ENCODE measurements around the gene USH2A.

The USH2A gene

GRCh38 chr1:215780139-215780538 is 643.1 kb downstream of the USH2A start:
- no peak for DNase-seq (ENCODE audit: low spot score)
- H3K36me3 Mint-ChIP-seq (ENCODE audit: low read depth) = no peaks in the 10 kb centered on the region
- H3K9me3 Mint-ChIP-seq = no peaks in the 10 kb centered on the region
- H3K27ac Mint-ChIP-seq = no peak overlapping the region
- no peaks in the 10 kb centered on the region for H3K4me1 Mint-ChIP-seq (ENCODE audit: low read depth)
- no peaks in the 10 kb centered on the region for H3K27me3 Mint-ChIP-seq (ENCODE audit: low read depth)
- H3K4me3 Mint-ChIP-seq = no peak overlapping the region

- Mint-ChIP-seq H3K27ac (no peak overlapping the region), H3K4me3 (no peak overlapping the region), H3K36me3 (ENCODE audit: low read depth) (no peaks in the 10 kb centered on the region), H3K9me3 (no peaks in the 10 kb centered on the region), H3K27me3 (ENCODE audit: low read depth) (no peaks in the 10 kb centered on the region), H3K4me1 (ENCODE audit: low read depth) (no peaks in the 10 kb centered on the region)
- no peak for DNase-seq (ENCODE audit: low spot score)
Measured at GRCh38 chr1:215779729-215780128, 643.5 kb downstream of the USH2A start.

DNA sequence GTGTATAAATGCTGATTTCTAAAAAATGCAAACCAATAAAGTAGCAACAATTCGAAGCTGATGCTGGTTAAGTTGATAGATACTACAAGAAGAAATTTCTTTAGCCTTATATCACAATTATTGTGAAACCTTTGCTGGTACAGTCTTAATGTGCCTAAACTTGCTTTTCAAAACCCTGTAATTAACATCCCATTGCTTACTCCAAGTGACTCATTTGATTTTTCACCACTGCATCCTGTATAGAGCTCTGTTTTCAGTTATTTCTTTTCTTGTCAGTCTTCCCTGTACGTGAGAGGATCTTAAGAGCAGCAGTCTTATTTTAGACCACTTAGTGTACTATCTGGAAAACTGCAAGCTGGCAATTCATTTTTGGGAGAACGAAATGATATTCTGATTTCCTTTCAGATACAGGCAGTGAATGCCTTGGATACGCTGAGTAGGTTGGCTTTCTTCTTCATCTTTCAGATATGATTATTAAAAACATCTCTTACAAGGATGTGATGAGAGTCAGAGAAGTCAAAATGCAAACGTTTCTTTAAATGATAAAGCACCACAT is 645.8 kb downstream of the USH2A start:
- Mint-ChIP-seq H3K4me1 (ENCODE audit: low read depth) (no peaks in the 10 kb centered on the region), H3K27ac (no peak overlapping the region), H3K9me3 (no peaks in the 10 kb centered on the region), H3K36me3 (ENCODE audit: low read depth) (no peaks in the 10 kb centered on the region), H3K27me3 (ENCODE audit: low read depth) (no peaks in the 10 kb centered on the region), H3K4me3 (no peak overlapping the region)
- DNase-seq (ENCODE audit: low spot score) = no peak

- H3K36me3 Mint-ChIP-seq (ENCODE audit: low read depth) = no peaks in the 10 kb centered on the region
- no peaks in the 10 kb centered on the region for H3K27me3 Mint-ChIP-seq (ENCODE audit: low read depth)
- no peak overlapping the region for H3K4me3 Mint-ChIP-seq
- no peak overlapping the region for H3K27ac Mint-ChIP-seq
- DNase-seq (ENCODE audit: low spot score) = no peak
- no peaks in the 10 kb centered on the region for H3K9me3 Mint-ChIP-seq
- no peaks in the 10 kb centered on the region for H3K4me1 Mint-ChIP-seq (ENCODE audit: low read depth)
Measured at GRCh38 chr1:215776336-215776735, 646.9 kb downstream of the USH2A start.

- H3K27ac Mint-ChIP-seq = no peak overlapping the region
- no peaks in the 10 kb centered on the region for H3K27me3 Mint-ChIP-seq (ENCODE audit: low read depth)
- H3K4me1 Mint-ChIP-seq (ENCODE audit: low read depth) = no peaks in the 10 kb centered on the region
- H3K4me3 Mint-ChIP-seq = no peak overlapping the region
- DNase-seq (ENCODE audit: low spot score) = no peak
- H3K9me3 Mint-ChIP-seq = peaks cover 10% of the 10 kb centered on the region
- no peaks in the 10 kb centered on the region for H3K36me3 Mint-ChIP-seq (ENCODE audit: low read depth)
Measured at GRCh38 chr1:215772151-215772550, 651.1 kb downstream of the USH2A start.

- no peak overlapping the region for H3K4me3 Mint-ChIP-seq
- no peaks in the 10 kb centered on the region for H3K4me1 Mint-ChIP-seq (ENCODE audit: low read depth)
- no peaks in the 10 kb centered on the region for H3K36me3 Mint-ChIP-seq (ENCODE audit: low read depth)
- no peaks in the 10 kb centered on the region for H3K27me3 Mint-ChIP-seq (ENCODE audit: low read depth)
- peaks cover 10% of the 10 kb centered on the region for H3K9me3 Mint-ChIP-seq
- H3K27ac Mint-ChIP-seq = no peak overlapping the region
- DNase-seq (ENCODE audit: low spot score) = no peak
Measured at GRCh38 chr1:215768303-215768702, 654.9 kb downstream of the USH2A start.

- Mint-ChIP-seq H3K36me3 (ENCODE audit: low read depth) (no peaks in the 10 kb centered on the region), H3K9me3 (peaks cover 10% of the 10 kb centered on the region), H3K4me1 (ENCODE audit: low read depth) (no peaks in the 10 kb centered on the region), H3K4me3 (no peak overlapping the region), H3K27me3 (ENCODE audit: low read depth) (no peaks in the 10 kb centered on the region), H3K27ac (no peak overlapping the region)
- DNase-seq (ENCODE audit: low spot score) = no peak
Measured at GRCh38 chr1:215767761-215768160, 655.5 kb downstream of the USH2A start.

- Mint-ChIP-seq H3K4me3 (no peak overlapping the region), H3K27me3 (ENCODE audit: low read depth) (no peaks in the 10 kb centered on the region), H3K4me1 (ENCODE audit: low read depth) (no peaks in the 10 kb centered on the region), H3K9me3 (peaks cover 10% of the 10 kb centered on the region), H3K27ac (no peak overlapping the region), H3K36me3 (ENCODE audit: low read depth) (no peaks in the 10 kb centered on the region)
- no peak for DNase-seq (ENCODE audit: low spot score)
Measured at GRCh38 chr1:215766521-215766920, 656.7 kb downstream of the USH2A start.

DNA sequence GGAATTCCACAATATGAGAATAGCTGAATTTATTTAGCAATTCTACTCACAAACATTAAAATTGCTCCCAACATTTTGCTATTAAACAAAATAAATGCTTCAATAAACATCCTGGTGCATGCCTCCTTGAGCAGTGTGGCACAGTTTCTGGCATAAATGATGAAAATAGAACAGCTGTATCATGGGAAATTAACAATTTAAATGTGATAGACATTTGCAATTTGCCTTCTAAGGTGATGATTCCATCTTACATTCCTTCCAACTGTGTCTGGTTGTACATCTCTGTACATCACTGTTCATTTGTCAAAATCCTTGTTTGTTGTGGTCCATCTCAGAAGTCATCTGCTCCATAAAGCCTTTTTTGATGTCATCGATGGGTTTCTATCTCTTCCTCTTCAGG is 657.4 kb downstream of the USH2A start:
- H3K27me3 Mint-ChIP-seq (ENCODE audit: low read depth) = no peaks in the 10 kb centered on the region
- DNase-seq (ENCODE audit: low spot score) = no peak
- no peak overlapping the region for H3K27ac Mint-ChIP-seq
- no peak overlapping the region for H3K4me3 Mint-ChIP-seq
- H3K9me3 Mint-ChIP-seq = peaks cover 15% of the 10 kb centered on the region
- no peaks in the 10 kb centered on the region for H3K36me3 Mint-ChIP-seq (ENCODE audit: low read depth)
- H3K4me1 Mint-ChIP-seq (ENCODE audit: low read depth) = no peaks in the 10 kb centered on the region

- H3K27me3 Mint-ChIP-seq (ENCODE audit: low read depth) = no peaks in the 10 kb centered on the region
- peaks cover 12% of the 10 kb centered on the region for H3K9me3 Mint-ChIP-seq
- H3K4me1 Mint-ChIP-seq (ENCODE audit: low read depth) = no peaks in the 10 kb centered on the region
- H3K36me3 Mint-ChIP-seq (ENCODE audit: low read depth) = no peaks in the 10 kb centered on the region
- no peak overlapping the region for H3K4me3 Mint-ChIP-seq
- DNase-seq (ENCODE audit: low spot score) = no peak
- no peak overlapping the region for H3K27ac Mint-ChIP-seq
Measured at GRCh38 chr1:215761446-215761845, 661.8 kb downstream of the USH2A start.

GRCh38 chr1:215754112-215754511 is 669.1 kb downstream of the USH2A start:
- H3K27ac Mint-ChIP-seq = no peak overlapping the region
- no peaks in the 10 kb centered on the region for H3K4me1 Mint-ChIP-seq (ENCODE audit: low read depth)
- H3K9me3 Mint-ChIP-seq = peaks cover 4% of the 10 kb centered on the region
- H3K4me3 Mint-ChIP-seq = no peak overlapping the region
- H3K36me3 Mint-ChIP-seq (ENCODE audit: low read depth) = no peaks in the 10 kb centered on the region
- H3K27me3 Mint-ChIP-seq (ENCODE audit: low read depth) = no peaks in the 10 kb centered on the region
- no peak for DNase-seq (ENCODE audit: low spot score)

DNA sequence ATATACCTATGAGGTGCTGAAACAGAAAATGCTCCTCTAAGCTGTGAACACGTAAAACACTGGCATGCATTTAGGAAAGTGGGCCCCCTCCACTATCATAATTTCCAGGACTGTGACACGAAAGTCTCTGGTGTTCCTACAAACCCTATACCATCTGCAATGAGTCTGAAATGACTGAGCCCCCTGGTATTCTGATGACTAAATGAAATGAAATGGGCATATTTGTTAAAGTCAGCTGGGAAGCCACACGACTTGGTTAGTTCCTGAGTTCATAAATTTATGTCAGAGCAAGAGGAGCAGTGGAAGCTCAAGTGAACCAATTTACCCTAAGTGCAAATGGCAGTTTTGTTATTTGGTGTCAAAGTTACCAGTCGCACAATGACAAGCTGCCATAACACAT is 673.8 kb downstream of the USH2A start:
- no peak for DNase-seq (ENCODE audit: low spot score)
- Mint-ChIP-seq H3K4me3 (no peak overlapping the region), H3K9me3 (no peaks in the 10 kb centered on the region), H3K27me3 (ENCODE audit: low read depth) (no peaks in the 10 kb centered on the region), H3K4me1 (ENCODE audit: low read depth) (no peaks in the 10 kb centered on the region), H3K36me3 (ENCODE audit: low read depth) (no peaks in the 10 kb centered on the region), H3K27ac (no peak overlapping the region)

DNA sequence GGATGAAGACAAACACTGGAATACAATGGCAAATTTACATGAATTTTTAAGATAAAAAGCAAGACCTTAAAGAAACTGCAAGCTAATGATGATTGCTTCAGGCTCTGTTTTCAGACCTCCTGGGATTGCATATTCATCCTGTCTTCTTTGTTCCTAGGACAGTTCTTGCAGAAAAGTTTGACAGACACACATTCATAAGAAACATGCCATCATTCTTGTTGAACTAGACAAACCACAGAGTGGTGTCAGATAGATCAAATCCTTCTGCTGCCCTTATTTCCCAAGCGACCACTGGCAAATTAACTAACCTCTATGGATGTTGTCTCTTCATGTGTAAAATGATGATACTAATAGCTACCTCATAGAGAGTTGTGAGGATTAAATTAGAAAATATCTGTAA is 674.8 kb downstream of the USH2A start:
- no peak for DNase-seq (ENCODE audit: low spot score)
- no peaks in the 10 kb centered on the region for H3K36me3 Mint-ChIP-seq (ENCODE audit: low read depth)
- H3K4me1 Mint-ChIP-seq (ENCODE audit: low read depth) = no peaks in the 10 kb centered on the region
- H3K4me3 Mint-ChIP-seq = no peak overlapping the region
- no peak overlapping the region for H3K27ac Mint-ChIP-seq
- no peaks in the 10 kb centered on the region for H3K9me3 Mint-ChIP-seq
- H3K27me3 Mint-ChIP-seq (ENCODE audit: low read depth) = no peaks in the 10 kb centered on the region

DNA sequence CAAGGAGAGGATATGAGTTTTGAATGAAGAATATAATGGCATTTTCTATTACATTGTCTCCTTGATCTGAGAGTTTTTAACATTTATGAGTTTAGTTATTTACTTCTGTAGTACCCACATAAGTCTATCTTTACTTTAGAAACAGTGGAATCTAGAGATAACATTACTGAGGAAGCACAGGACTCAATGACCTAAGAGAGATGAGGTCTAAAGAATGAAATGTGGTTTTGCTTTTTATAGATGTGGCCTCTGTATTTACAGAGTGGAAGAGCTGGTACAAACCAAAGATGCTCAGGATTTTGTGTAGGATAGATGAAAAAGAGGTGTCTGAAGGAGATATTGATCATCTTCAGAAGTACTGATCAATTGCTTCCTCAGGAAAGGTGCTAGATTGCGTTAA is 678.8 kb downstream of the USH2A start:
- Mint-ChIP-seq H3K36me3 (ENCODE audit: low read depth) (no peaks in the 10 kb centered on the region), H3K9me3 (no peaks in the 10 kb centered on the region), H3K4me3 (no peak overlapping the region), H3K27me3 (ENCODE audit: low read depth) (no peaks in the 10 kb centered on the region), H3K4me1 (ENCODE audit: low read depth) (no peaks in the 10 kb centered on the region), H3K27ac (no peak overlapping the region)
- DNase-seq (ENCODE audit: low spot score) = no peak

DNA sequence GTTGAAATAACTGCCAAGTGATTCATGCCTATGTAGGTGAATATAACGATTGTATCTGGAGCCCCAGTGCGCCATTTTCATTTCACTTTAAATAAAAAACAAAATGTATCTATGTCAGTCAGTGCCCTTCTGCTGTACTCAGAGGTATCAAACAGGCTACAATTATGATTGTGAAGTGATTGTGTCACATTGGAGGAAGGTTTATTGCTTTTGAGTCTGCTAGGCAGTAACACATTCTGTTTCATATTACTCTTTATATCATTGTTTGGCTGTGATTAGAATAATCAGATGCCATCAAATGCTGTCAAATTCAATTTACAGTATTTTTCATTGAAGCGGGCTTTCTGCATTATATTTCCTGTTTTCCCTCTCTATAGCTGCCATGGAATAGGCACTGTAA is 684.2 kb downstream of the USH2A start:
- DNase-seq (ENCODE audit: low spot score) = no peak
- no peaks in the 10 kb centered on the region for H3K36me3 Mint-ChIP-seq (ENCODE audit: low read depth)
- H3K4me1 Mint-ChIP-seq (ENCODE audit: low read depth) = no peaks in the 10 kb centered on the region
- no peaks in the 10 kb centered on the region for H3K27me3 Mint-ChIP-seq (ENCODE audit: low read depth)
- H3K4me3 Mint-ChIP-seq = no peak overlapping the region
- H3K27ac Mint-ChIP-seq = no peak overlapping the region
- no peaks in the 10 kb centered on the region for H3K9me3 Mint-ChIP-seq

Data from T-helper 2 cell treated with Interferon-gamma antibody and Interleukin-4, amounts not matched to agents 5 μg/mL and 100 μg/mL, for 36 hours (primary cell).